GM23338 (cell line): ENCODE results near the gene FNDC11. TPM values are rescaled to one million over a fixed set of nuclear protein-coding genes. Genes with fewer than 3 reads are reported as not detected.

ENCODE experiments used
- ATAC-seq: fragments of 200-7000 bp; cut with Tn5 transposase; 3 replicates; pipeline ENCODE4 v1.9.1; 2020
- DNase-seq: peaks from one replicate; pipeline ENCODE4 v3.0.0-alpha.2; 2015; ENCODE audit warnings: low spot score
- H2AFZ ChIP-seq: fragments of 200-600 bp; sonication (generic); 2 replicates; pipeline ENCODE4 v1.8.0; 2016; ENCODE audit warnings: antibody characterized with exemption, mild to moderate bottlenecking, moderate library complexity
- H3F3A ChIP-seq: fragments of 200-600 bp; sonication (generic); replicated peaks from 2 replicates; pipeline ENCODE4 v1.8.0; 2017; ENCODE audit warnings: antibody characterized with exemption, mixed run types, low read depth
- H3K27ac ChIP-seq: fragments of 200-600 bp; sonication (generic); 2 replicates; pipeline ENCODE4 v1.6.1; 2016; ENCODE audit warnings: low read depth
- H3K27me3 ChIP-seq: fragments of 200-600 bp; sonication (generic); 2 replicates; pipeline ENCODE4 v1.8.0; 2016; ENCODE audit warnings: mild to moderate bottlenecking, mixed run types, moderate library complexity; ENCODE audit not compliant: insufficient read depth
- H3K36me3 ChIP-seq: fragments of 200-600 bp; sonication (generic); 2 replicates; pipeline ENCODE4 v1.8.0; 2016; ENCODE audit warnings: mild to moderate bottlenecking; ENCODE audit not compliant: insufficient read depth
- H3K4me1 ChIP-seq: fragments of 200-600 bp; sonication (generic); 2 replicates; pipeline ENCODE4 v1.8.0; 2016; ENCODE audit warnings: mild to moderate bottlenecking, moderate library complexity; ENCODE audit not compliant: insufficient read depth
- H3K4me2 ChIP-seq: fragments of 200-600 bp; sonication (generic); 2 replicates; pipeline ENCODE4 v1.7.1; 2017; ENCODE audit warnings: mixed run types
- H3K4me3 ChIP-seq: fragments of 200-600 bp; sonication (generic); 2 replicates; pipeline ENCODE4 v1.6.1; 2016; ENCODE audit warnings: mixed run types
- H3K79me2 ChIP-seq: fragments of 200-600 bp; sonication (generic); replicated peaks from 2 replicates; pipeline ENCODE4 v1.8.0; 2017; ENCODE audit warnings: mild to moderate bottlenecking; ENCODE audit not compliant: insufficient read depth
- H3K9me2 ChIP-seq: fragments of 200-600 bp; sonication (generic); 2 replicates; pipeline ENCODE4 v1.8.0; 2017; ENCODE audit not compliant: insufficient read depth
- H4K20me1 ChIP-seq: fragments of 200-600 bp; sonication (generic); replicated peaks from 2 replicates; pipeline ENCODE4 v1.8.0; 2017; ENCODE audit warnings: mild to moderate bottlenecking; ENCODE audit not compliant: insufficient read depth
- H3K27ac Mint-ChIP-seq: 2 replicates; pipeline ENCODE4 v1.8.0; 2020; ENCODE audit warnings: inconsistent platforms, mild to moderate bottlenecking, moderate library complexity, mixed read lengths
- H3K27me3 Mint-ChIP-seq: 3 replicates; pipeline ENCODE4 v1.8.0; 2022; ENCODE audit warnings: low read depth, mild to moderate bottlenecking, moderate library complexity, mixed read lengths, inconsistent platforms; ENCODE audit not compliant: insufficient read depth, poor library complexity
- H3K36me3 Mint-ChIP-seq: 3 replicates; pipeline ENCODE4 v1.8.0; 2021; ENCODE audit warnings: low read depth, mild to moderate bottlenecking, inconsistent platforms, moderate library complexity, mixed read lengths
- H3K4me1 Mint-ChIP-seq: 3 replicates; pipeline ENCODE4 v1.8.0; 2020; ENCODE audit warnings: mild to moderate bottlenecking, inconsistent platforms, mixed read lengths
- H3K4me3 Mint-ChIP-seq: 3 replicates; pipeline ENCODE4 v1.8.0; 2021; ENCODE audit warnings: moderate library complexity, mild to moderate bottlenecking, inconsistent platforms, mixed read lengths
- H3K9me3 Mint-ChIP-seq: 3 replicates; pipeline ENCODE4 v1.8.0; 2020; ENCODE audit warnings: moderate library complexity, mild to moderate bottlenecking, inconsistent platforms, mixed read lengths
- CREB1 ChIP-seq: fragments of 250-450 bp; sonication (Bioruptor Pico); IDR thresholded peaks from 2 replicates; pipeline ENCODE4 v1.5.0; 2020; ENCODE audit warnings: low read depth, mild to moderate bottlenecking, moderate library complexity
- CTCF ChIP-seq, 2 experiments: fragments of 200-600 bp in 1 of 2; sonication (generic) in 1 of 2; conservative IDR thresholded peaks; 2 replicates each; pipeline versions ENCODE4 v1.5.1 to v1.6.1; 2016 to 2017; ENCODE audit warnings: antibody characterized with exemption in 2 of 2, low read depth in 2 of 2, mild to moderate bottlenecking in 2 of 2, moderate library complexity in 1 of 2
- ETS1 ChIP-seq: IDR thresholded peaks from 2 replicates; pipeline ENCODE4 v1.6.1; 2016; ENCODE audit warnings: antibody characterized with exemption
- EZH2 ChIP-seq: fragments of 200-600 bp; sonication (generic); IDR thresholded peaks from one replicate; pipeline ENCODE4 v1.8.0; 2017; ENCODE audit warnings: antibody characterized with exemption, mild to moderate bottlenecking, low read depth; ENCODE audit not compliant: unreplicated experiment
- EZH2phosphoT487 ChIP-seq: fragments of 200-600 bp; sonication (generic); IDR thresholded peaks from one replicate; pipeline ENCODE4 v1.8.1; 2018; ENCODE audit warnings: antibody characterized with exemption; ENCODE audit not compliant: unreplicated experiment
- JUNB ChIP-seq: IDR thresholded peaks from one replicate; pipeline ENCODE4 v1.6.1; 2016; ENCODE audit warnings: antibody characterized with exemption; ENCODE audit not compliant: unreplicated experiment
- POLR2AphosphoS5 ChIP-seq: IDR thresholded peaks from 2 replicates; pipeline ENCODE4 v1.6.1; 2016; ENCODE audit warnings: antibody characterized with exemption, low read depth
- STAT1 ChIP-seq: IDR thresholded peaks from one replicate; pipeline ENCODE4 v1.6.1; 2016; ENCODE audit warnings: antibody characterized with exemption; ENCODE audit not compliant: unreplicated experiment
- ZNF114 ChIP-seq: fragments of 250-450 bp; sonication (Bioruptor Pico); IDR thresholded peaks from 2 replicates; pipeline ENCODE4 v1.5.0; 2020; ENCODE audit warnings: mild to moderate bottlenecking, moderate library complexity
- ZNF331 ChIP-seq: fragments of 250-450 bp; sonication (Bioruptor Pico); IDR thresholded peaks from 2 replicates; pipeline ENCODE4 v1.5.0; 2020; ENCODE audit warnings: low read depth, mild to moderate bottlenecking, moderate library complexity
- polyA plus RNA-seq: library from polyadenylated mRNA; unstranded; fragments of >200 nt; fragmentation: Nextera tagmentation; extraction: Ambion mirVana; gene quantifications from 2 replicates; pipeline ENCODE4 v1.2.1, GENCODE V29; 2016
- total RNA-seq: library from RNA; depleted of rRNA; stranded (reverse); fragments of >200 nt; shearing (Covaris generic); gene quantifications from 2 replicates; pipeline ENCODE4 v1.2.3, GENCODE V29; 2014

The FNDC11 gene
- total and polyA plus RNA-seq, 2 experiments from 2014 or later, result 3.4 to 5.3 TPM

GRCh38 chr20:63574829-63575743, 21.1 kb downstream of the FNDC11 start:
- H3F3A ChIP-seq, result 0 out of 2 replicates have a peak, but pooled peaks cover 7% of the 10 kb centered on the region
- DNase-seq (no peak), ATAC-seq (peak; percentile 7; the same call in 2 of the 3 replicates)
- no peak overlapping the region for H3K4me3 ChIP-seq
- H3K4me1 Mint-ChIP-seq, result no peaks in the 10 kb centered on the region
- H3K9me3 Mint-ChIP-seq, result no peaks in the 10 kb centered on the region
- H3K79me2 ChIP-seq, result no peaks in the 10 kb centered on the region
- no peaks in the 10 kb centered on the region for H3K36me3 ChIP-seq
- no peaks in the 10 kb centered on the region for H3K27me3 ChIP-seq
- no peak overlapping the region for H3K27ac ChIP-seq
- peak overlapping the region; percentile 69 for H2AFZ ChIP-seq
- no peak overlapping the region; the same call in 1 of the 2 replicates for H3K4me2 ChIP-seq
- H3K27me3 Mint-ChIP-seq, result no peaks in the 10 kb centered on the region
- no peak overlapping the region for H3K27ac Mint-ChIP-seq
- peak overlapping the region; percentile 77 for H3K4me3 Mint-ChIP-seq
- H4K20me1 ChIP-seq, result no peaks in the 10 kb centered on the region
- H3K36me3 Mint-ChIP-seq, result no peaks in the 10 kb centered on the region
- no peaks in the 10 kb centered on the region; the same call in 1 of the 2 replicates for H3K4me1 ChIP-seq
- H3K9me2 ChIP-seq, result no peaks in the 10 kb centered on the region
- TF ChIP-seq JUNB, result no peak

- Histone ChIP-seq H3K79me2 (no peaks in the 10 kb centered on the region), H3K27me3 (no peaks in the 10 kb centered on the region), H3K4me1 (no peaks in the 10 kb centered on the region; the same call in 1 of the 2 replicates), H3K4me3 (no peak overlapping the region), H3K9me2 (no peaks in the 10 kb centered on the region), H3F3A (0 out of 2 replicates have a peak, but pooled peaks cover 7% of the 10 kb centered on the region), H3K27ac (no peak overlapping the region), H2AFZ (no peak overlapping the region), H3K36me3 (no peaks in the 10 kb centered on the region), H4K20me1 (no peaks in the 10 kb centered on the region), H3K4me2 (no peak overlapping the region)
- Mint-ChIP-seq H3K27me3 (peaks cover 2% of the 10 kb centered on the region), H3K4me1 (no peaks in the 10 kb centered on the region), H3K9me3 (no peaks in the 10 kb centered on the region), H3K36me3 (no peaks in the 10 kb centered on the region), H3K4me3 (no peak overlapping the region), H3K27ac (no peak overlapping the region)
- ATAC-seq, result no peak
- no peak for DNase-seq
- TF ChIP-seq POLR2AphosphoS5, result no peak
- no peak for TF ChIP-seq EZH2phosphoT487
- TF ChIP-seq ZNF114, result no peak
- TF ChIP-seq EZH2, result no peak
- TF ChIP-seq ETS1, result no peak
- no peak for TF ChIP-seq STAT1
- no peak for TF ChIP-seq CTCF (conservative IDR thresholded peaks at IDR 0.05; ENCODE audit: low read depth in 2 of 2)
- TF ChIP-seq ZNF331 (CRISPR knock-in tag), result no peak
- no peak for TF ChIP-seq JUNB
- TF ChIP-seq CREB1 (CRISPR knock-in tag), result no peak
Observed at GRCh38 chr20:63576311-63576710, 22.4 kb downstream of the FNDC11 start.
